ENCODE results near the gene RABL6.
"Not testable (repeated sequence)": the region's sequence is repeated elsewhere in the genome, so short reads cannot be mapped to it uniquely, and the experiment has no call there.

Gene RABL6

GRCh38 chr9:136840877-136841645 is 33.3 kb downstream of the RABL6 start:
- TF ChIP-seq CTCF (IDR thresholded peaks at IDR 0.05; ENCODE audit: low read depth, low read length): no peak
- DNase-seq (ENCODE audit: extremely low read depth, low read depth): no peak

- DNase-seq (ENCODE audit: extremely low read depth, low read depth): not testable (repeated sequence)
Observed at GRCh38 chr9:136841646-136842379, 34.1 kb downstream of the RABL6 start.

GRCh38 chr9:136842380-136842948 is 34.7 kb downstream of the RABL6 start, which contains the start of gene AJM1:
AJM1 (plus strand) TSS chr9:136842478; CDS start chr9:136844415, 1,937 bp downstream.
- DNase-seq (ENCODE audit: extremely low read depth, low read depth): not testable (repeated sequence)

GRCh38 chr9:136843159-136843800 is 35.5 kb downstream of the RABL6 start:
- not testable (repeated sequence) for DNase-seq (ENCODE audit: extremely low read depth, low read depth)

More at GRCh38 chr9:136842380-136842948, 34.7 kb downstream of the RABL6 start, which contains the start of gene AJM1:
- peak; percentile 82 for TF ChIP-seq CTCF (IDR thresholded peaks at IDR 0.05; ENCODE audit: low read depth, low read length)

GRCh38 chr9:136843801-136844740 is 36.3 kb downstream of the RABL6 start:
- DNase-seq (ENCODE audit: extremely low read depth, low read depth): not testable (repeated sequence)
- TF ChIP-seq CTCF (IDR thresholded peaks at IDR 0.05; ENCODE audit: low read depth, low read length): peak; percentile 39

- no peak for DNase-seq (ENCODE audit: extremely low read depth, low read depth)
- no peak for TF ChIP-seq CTCF (IDR thresholded peaks at IDR 0.05; ENCODE audit: low read depth, low read length)
Observed at GRCh38 chr9:136844761-136845464, 37.2 kb downstream of the RABL6 start.

- no peak for DNase-seq (ENCODE audit: extremely low read depth, low read depth)
- TF ChIP-seq CTCF (IDR thresholded peaks at IDR 0.05; ENCODE audit: low read depth, low read length): no peak
Observed at GRCh38 chr9:136845465-136846260, 37.9 kb downstream of the RABL6 start.

Data from AG09319 (cell line).